22Rv1 (cell line): ENCODE data around the gene APBA1.

Source experiments
- ZFX ChIP-seq: fragments of 450-650 bp; IDR thresholded peaks from 2 replicates; pipeline ENCODE4 v1.6.1; 2017; ENCODE audit warnings: antibody characterized with exemption, borderline replicate concordance
- TF ChIP-seq, protein P1 (sequence below): fragments of 450-650 bp; IDR thresholded peaks from 2 replicates; pipeline ENCODE4 v1.5.1; 2017; ENCODE audit warnings: mild to moderate bottlenecking

GRCh38 chr9:69715825-69716224, 43.7 kb upstream of the APBA1 start:
- TF ChIP-seq, protein P1, sequence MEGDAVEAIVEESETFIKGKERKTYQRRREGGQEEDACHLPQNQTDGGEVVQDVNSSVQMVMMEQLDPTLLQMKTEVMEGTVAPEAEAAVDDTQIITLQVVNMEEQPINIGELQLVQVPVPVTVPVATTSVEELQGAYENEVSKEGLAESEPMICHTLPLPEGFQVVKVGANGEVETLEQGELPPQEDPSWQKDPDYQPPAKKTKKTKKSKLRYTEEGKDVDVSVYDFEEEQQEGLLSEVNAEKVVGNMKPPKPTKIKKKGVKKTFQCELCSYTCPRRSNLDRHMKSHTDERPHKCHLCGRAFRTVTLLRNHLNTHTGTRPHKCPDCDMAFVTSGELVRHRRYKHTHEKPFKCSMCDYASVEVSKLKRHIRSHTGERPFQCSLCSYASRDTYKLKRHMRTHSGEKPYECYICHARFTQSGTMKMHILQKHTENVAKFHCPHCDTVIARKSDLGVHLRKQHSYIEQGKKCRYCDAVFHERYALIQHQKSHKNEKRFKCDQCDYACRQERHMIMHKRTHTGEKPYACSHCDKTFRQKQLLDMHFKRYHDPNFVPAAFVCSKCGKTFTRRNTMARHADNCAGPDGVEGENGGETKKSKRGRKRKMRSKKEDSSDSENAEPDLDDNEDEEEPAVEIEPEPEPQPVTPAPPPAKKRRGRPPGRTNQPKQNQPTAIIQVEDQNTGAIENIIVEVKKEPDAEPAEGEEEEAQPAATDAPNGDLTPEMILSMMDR, result no peak
- no peak for TF ChIP-seq ZFX
